ENCODE data around the gene PPP4R1.

Gene PPP4R1

GRCh38 chr18:9563331-9563730, 51.0 kb downstream of the PPP4R1 start:
- DNase-seq (ENCODE audit: low read depth), result no peak
- no peak overlapping the region for H3K4me3 ChIP-seq (ENCODE audit: low read length)
- no peak for TF ChIP-seq CTCF (conservative IDR thresholded peaks at IDR 0.05; ENCODE audit: low read length)

DNA sequence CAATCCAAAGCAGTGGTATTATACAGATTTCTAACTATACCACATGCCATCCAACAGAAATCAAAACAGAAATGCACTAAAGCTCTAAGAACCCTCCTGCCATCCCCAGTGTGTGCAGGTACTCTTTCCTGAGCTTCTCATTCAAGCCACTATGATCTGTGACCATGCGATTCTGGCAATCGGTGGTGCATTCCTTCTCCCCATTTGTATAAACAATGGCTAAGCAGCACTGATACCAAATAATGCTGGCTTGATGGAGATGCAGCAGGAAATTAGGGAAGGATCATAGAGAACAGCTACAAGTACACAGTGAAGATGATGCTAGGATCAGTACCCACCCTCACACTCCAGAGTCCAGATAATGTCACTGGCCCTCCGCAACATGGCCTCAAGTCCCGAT, 51.8 kb downstream of the PPP4R1 start:
- TF ChIP-seq CTCF (conservative IDR thresholded peaks at IDR 0.05; ENCODE audit: low read length), result no peak
- no peak overlapping the region for H3K4me3 ChIP-seq (ENCODE audit: low read length)
- DNase-seq (ENCODE audit: low read depth), result no peak

DNA sequence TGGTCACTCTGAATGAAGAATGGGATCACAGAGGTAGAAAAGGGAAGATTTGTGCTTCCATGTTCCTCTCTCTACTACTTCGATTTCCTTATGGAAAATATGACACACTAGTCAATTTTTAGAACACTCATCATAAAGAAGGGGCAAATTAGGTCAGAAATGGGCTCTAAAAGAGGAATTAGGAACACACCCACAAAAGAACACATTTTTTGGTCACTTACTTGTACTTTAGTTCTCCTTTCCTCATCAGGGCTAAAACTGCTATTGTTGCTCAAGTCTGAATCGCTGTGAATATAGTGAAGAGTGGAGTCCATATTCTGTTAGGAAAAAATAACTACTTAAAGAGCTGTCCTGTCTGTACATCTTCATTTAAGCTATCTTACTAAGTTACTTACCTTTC, 52.6 kb downstream of the PPP4R1 start:
- DNase-seq (ENCODE audit: low read depth), result no peak
- no peak overlapping the region for H3K4me3 ChIP-seq (ENCODE audit: low read length)
- no peak for TF ChIP-seq CTCF (conservative IDR thresholded peaks at IDR 0.05; ENCODE audit: low read length)

DNA sequence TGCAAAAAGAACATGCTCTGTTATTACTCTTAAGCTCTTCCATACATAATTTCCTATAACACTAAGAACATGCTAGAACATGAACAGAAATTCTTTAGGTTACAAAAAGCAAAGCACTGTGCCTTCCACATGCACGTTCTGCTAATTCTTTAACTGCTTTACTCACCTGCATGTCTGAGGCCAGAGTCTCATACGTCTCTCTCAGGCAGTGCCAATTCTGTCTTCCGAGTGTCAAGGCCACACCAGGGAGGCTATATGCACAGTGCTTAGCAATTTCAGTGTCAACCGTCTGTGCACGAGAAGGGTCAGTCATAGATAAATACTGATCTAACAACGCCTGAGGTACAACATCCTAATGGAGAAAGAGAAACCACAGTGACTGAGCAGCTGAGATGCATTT, 55.1 kb downstream of the PPP4R1 start:
- DNase-seq (ENCODE audit: low read depth), result no peak
- no peak overlapping the region for H3K4me3 ChIP-seq (ENCODE audit: low read length)
- no peak for TF ChIP-seq CTCF (conservative IDR thresholded peaks at IDR 0.05; ENCODE audit: low read length)

- H3K4me3 ChIP-seq (ENCODE audit: low read length), result no peak overlapping the region
- DNase-seq (ENCODE audit: low read depth), result no peak
- no peak for TF ChIP-seq CTCF (conservative IDR thresholded peaks at IDR 0.05; ENCODE audit: low read length)
Observed at GRCh38 chr18:9558387-9559064, 55.8 kb downstream of the PPP4R1 start.

- no peak for TF ChIP-seq CTCF (conservative IDR thresholded peaks at IDR 0.05; ENCODE audit: low read length)
- no peak for DNase-seq (ENCODE audit: low read depth)
Observed at GRCh38 chr18:9557250-9557943, 57.0 kb downstream of the PPP4R1 start.

GRCh38 chr18:9552616-9553015, 61.7 kb downstream of the PPP4R1 start:
- DNase-seq (ENCODE audit: low read depth), result no peak
- TF ChIP-seq CTCF (conservative IDR thresholded peaks at IDR 0.05; ENCODE audit: low read length), result no peak
- no peak overlapping the region for H3K4me3 ChIP-seq (ENCODE audit: low read length)

More at GRCh38 chr18:9557250-9557943, 57.0 kb downstream of the PPP4R1 start:
- H3K4me3 ChIP-seq (ENCODE audit: low read length), result no peak overlapping the region

All from AG10803 (cell line).